Measurements from ENCODE around the gene MMP11.

- TF ChIP-seq EZH2 (IDR thresholded peaks at IDR 0.05; ENCODE audit: low read depth, unreplicated experiment): no peak
- TF ChIP-seq POLR2AphosphoS5 (IDR thresholded peaks at IDR 0.05; ENCODE audit: low read depth): no peak
- TF ChIP-seq, protein P1, sequence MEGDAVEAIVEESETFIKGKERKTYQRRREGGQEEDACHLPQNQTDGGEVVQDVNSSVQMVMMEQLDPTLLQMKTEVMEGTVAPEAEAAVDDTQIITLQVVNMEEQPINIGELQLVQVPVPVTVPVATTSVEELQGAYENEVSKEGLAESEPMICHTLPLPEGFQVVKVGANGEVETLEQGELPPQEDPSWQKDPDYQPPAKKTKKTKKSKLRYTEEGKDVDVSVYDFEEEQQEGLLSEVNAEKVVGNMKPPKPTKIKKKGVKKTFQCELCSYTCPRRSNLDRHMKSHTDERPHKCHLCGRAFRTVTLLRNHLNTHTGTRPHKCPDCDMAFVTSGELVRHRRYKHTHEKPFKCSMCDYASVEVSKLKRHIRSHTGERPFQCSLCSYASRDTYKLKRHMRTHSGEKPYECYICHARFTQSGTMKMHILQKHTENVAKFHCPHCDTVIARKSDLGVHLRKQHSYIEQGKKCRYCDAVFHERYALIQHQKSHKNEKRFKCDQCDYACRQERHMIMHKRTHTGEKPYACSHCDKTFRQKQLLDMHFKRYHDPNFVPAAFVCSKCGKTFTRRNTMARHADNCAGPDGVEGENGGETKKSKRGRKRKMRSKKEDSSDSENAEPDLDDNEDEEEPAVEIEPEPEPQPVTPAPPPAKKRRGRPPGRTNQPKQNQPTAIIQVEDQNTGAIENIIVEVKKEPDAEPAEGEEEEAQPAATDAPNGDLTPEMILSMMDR (conservative IDR thresholded peaks at IDR 0.05; ENCODE audit: low read depth in 2 of 2): no peak
Measured at GRCh38 chr22:23782252-23782651, 9.6 kb downstream of the MMP11 start.
